HepG2 (cell line): ENCODE measurements around the gene OBSL1. TPM values are rescaled to one million over a fixed set of nuclear protein-coding genes. Genes with fewer than 3 reads are reported as not detected.

Experiments used
- ATAC-seq: fragments of 200-7000 bp; cut with Tn5 transposase; 3 replicates; pipeline ENCODE4 v1.9.1; 2020; ENCODE audit warnings: mild to moderate bottlenecking, moderate library complexity
- BruUV-seq: library from RNA; stranded (reverse); fragments of 400-500 nt; replicated peaks from 2 replicates; lab custom pipeline; 2021; lab: Mats Ljungman, UMichigan
- CTCF ChIA-PET: fragments of 300-600 bp; formaldehyde crosslinking; extraction: SDS; loops from one replicate; lab custom pipeline; 2021; ENCODE audit warnings: low total read pairs, inconsistent platforms, low intra/inter-chr PET ratio; lab: Yijun Ruan, JAX
- POLR2A ChIA-PET: fragments of 350-600 bp; sonication (Branson Sonifier 250); formaldehyde crosslinking; loops from one replicate; lab custom pipeline; 2020; ENCODE audit warnings: antibody characterized with exemption, inconsistent platforms; lab: Yijun Ruan, JAX
- DNase-seq: peaks from one replicate; pipeline ENCODE4 v3.0.0-alpha.2; 2015; ENCODE audit warnings: low spot score
- FAIRE-seq: peaks from 3 replicates; lab custom pipeline; 2011; peaks lifted over from hg19 to GRCh38; lab: Jason Lieb, UNC
- H2AFZ ChIP-seq: one replicate; pipeline ENCODE4 v1.6.1; 2011; ENCODE audit warnings: low read length, inconsistent platforms
- H3K27ac ChIP-seq: fragments of 300-600 bp; 3 replicates; pipeline ENCODE4 v1.8.0; 2011; ENCODE audit warnings: mixed run types, mild to moderate bottlenecking, mixed read lengths, low read length, inconsistent platforms; ENCODE audit not compliant: insufficient read depth; ENCODE audit errors: extremely low read length
- H3K27me3 ChIP-seq, 2 experiments: fragments of 200-600 bp in 1 of 2; 2 replicates in 1 of 2; 3 replicates in 1 of 2; pipeline versions ENCODE4 v1.6.0 to v1.8.0; 2011; ENCODE audit warnings: low read length in 2 of 2, mild to moderate bottlenecking in 2 of 2, moderate library complexity in 2 of 2, inconsistent platforms in 1 of 2; ENCODE audit not compliant: insufficient read depth in 2 of 2, control insufficient read depth in 1 of 2
- H3K36me3 ChIP-seq, 2 experiments: fragments of 200-600 bp in 1 of 2; replicated peaks in 1 of 2; 2 replicates in 1 of 2; 3 replicates in 1 of 2; pipeline versions ENCODE4 v1.5.1 to v1.8.0; 2011; ENCODE audit warnings: low read length in 2 of 2, inconsistent platforms in 1 of 2; ENCODE audit not compliant: insufficient read depth in 2 of 2, control insufficient read depth in 1 of 2
- H3K4me1 ChIP-seq: 2 replicates; pipeline ENCODE4 v1.5.1; 2012; ENCODE audit warnings: low read length, inconsistent platforms; ENCODE audit not compliant: insufficient read depth
- H3K4me2 ChIP-seq: 2 replicates; pipeline ENCODE4 v1.6.0; 2011; ENCODE audit warnings: low read depth, low read length, inconsistent platforms
- H3K4me3 ChIP-seq, 3 experiments: fragments of 200-600 bp in 1 of 3; sonication (generic), shearing (Covaris generic) in 1 of 3; replicated peaks in 1 of 3; 2 replicates each; pipeline ENCODE4 v1.5.1; 2011 to 2016; ENCODE audit warnings: low read length in 3 of 3, inconsistent platforms in 2 of 3, low read depth in 2 of 3, mild to moderate bottlenecking in 2 of 3, control low read depth in 1 of 3, mixed read lengths in 1 of 3; ENCODE audit not compliant: insufficient read depth in 1 of 3
- H3K79me2 ChIP-seq: one replicate; pipeline ENCODE4 v1.6.1; 2011; ENCODE audit warnings: low read length, inconsistent platforms; ENCODE audit not compliant: insufficient read depth
- H3K9ac ChIP-seq: 2 replicates; pipeline ENCODE4 v1.6.0; 2011; ENCODE audit warnings: mild to moderate bottlenecking, low read depth, low read length, inconsistent platforms; ENCODE audit not compliant: insufficient read depth
- H3K9me3 ChIP-seq: 2 replicates; pipeline ENCODE4 v1.5.1; 2012; ENCODE audit warnings: mild to moderate bottlenecking, low read length
- H4K20me1 ChIP-seq: 2 replicates; pipeline ENCODE4 v1.6.0; 2011; ENCODE audit warnings: inconsistent platforms, mild to moderate bottlenecking, low read length, moderate library complexity; ENCODE audit not compliant: insufficient read depth
- CTCF ChIP-seq: sonication (generic); formaldehyde crosslinking; IDR thresholded peaks from 2 replicates; pipeline ENCODE4 v1.5.0; 2020; ENCODE audit warnings: mild to moderate bottlenecking, missing genetic modification reagents, moderate library complexity
- GFI1 ChIP-seq: sonication (generic); formaldehyde crosslinking; IDR thresholded peaks from 2 replicates; pipeline ENCODE4 v1.5.0; 2020; ENCODE audit warnings: missing genetic modification reagents, mild to moderate bottlenecking, borderline replicate concordance
- HNF4G ChIP-seq, 2 experiments: sonication (generic) in 1 of 2; formaldehyde crosslinking in 1 of 2; IDR thresholded peaks; 2 replicates each; pipeline versions ENCODE4 v1.4.0 to v1.6.1; 2011 to 2020; ENCODE audit warnings: borderline replicate concordance in 2 of 2, low read depth in 2 of 2, mild to moderate bottlenecking in 2 of 2, low read length in 1 of 2, missing genetic modification reagents in 1 of 2, moderate library complexity in 1 of 2
- HOMEZ ChIP-seq: IDR thresholded peaks from 2 replicates; pipeline ENCODE4 v1.6.1; 2016; ENCODE audit warnings: low read depth
- LCORL ChIP-seq, 2 experiments: fragments of 450-650 bp in 1 of 2; sonication (generic) in 1 of 2; formaldehyde crosslinking in 1 of 2; IDR thresholded peaks; 2 replicates each; pipeline versions ENCODE4 v1.5.0 to v1.6.1; 2017 to 2020; ENCODE audit warnings: antibody characterized with exemption in 1 of 2, missing genetic modification reagents in 1 of 2
- NFATC3 ChIP-seq: sonication (generic); formaldehyde crosslinking; IDR thresholded peaks from 2 replicates; pipeline ENCODE4 v1.5.1; 2020; ENCODE audit warnings: mild to moderate bottlenecking, missing genetic modification reagents
- NR2F2 ChIP-seq: IDR thresholded peaks from 2 replicates; pipeline ENCODE4 v1.6.1; 2012; ENCODE audit warnings: low read depth, inconsistent platforms, borderline replicate concordance
- SMAD3 ChIP-seq: sonication (generic); formaldehyde crosslinking; IDR thresholded peaks from 2 replicates; pipeline ENCODE4 v1.4.0; 2020; ENCODE audit warnings: missing genetic modification reagents
- WGBS: methylation state at CpG from one replicate; pipeline ENCODE4 v1.1.6; 2017; ENCODE audit warnings: low lambda C conversion rate; 5-methylcytosine and 5-hydroxymethylcytosine counted together
- in situ Hi-C: cut with HindIII; loops from 2 replicates; pipeline ENCODE4 v1.10.0; 2017; ENCODE audit warnings: low pct_unique_long_range_greater_than_20kb; ENCODE audit not compliant: extremely low pct_ligation_motif_present
- intact Hi-C: fragments of 100-400 bp; cut with micrococcal nuclease; formaldehyde crosslinking; loops from one replicate; pipeline ENCODE4 v1.10.0; 2022; ENCODE audit not compliant: unreplicated experiment
- polyA plus RNA-seq, 8 experiments: library from polyadenylated mRNA; depleted of rRNA in 3 of 8; stranded (reverse) in 7 of 8; unstranded in 1 of 8; fragments of >200 nt; fragmentation: Illumina TruSeq in 4 of 8; extraction: Trizol in 4 of 8; gene quantifications; 2 replicates each; pipeline versions ENCODE4 v1.2.1 to v1.2.3, GENCODE V29; 2011 to 2016; ENCODE audit warnings: low read depth in 4 of 8, missing spikeins in 1 of 8, mixed read lengths in 1 of 8; ENCODE audit not compliant: insufficient read depth in 1 of 8
- total RNA-seq, 5 experiments: library from RNA; depleted of rRNA; stranded (reverse); fragments of >200 nt; fragmentation: Illumina TruSeq; extraction: Trizol; gene quantifications; 2 replicates each; pipeline ENCODE4 v1.2.3, GENCODE V29; 2016; ENCODE audit warnings: low read depth in 1 of 5
- TF ChIP-seq, protein P1 (sequence below): sonication (generic); formaldehyde crosslinking; IDR thresholded peaks from 2 replicates; pipeline ENCODE4 v1.5.0; 2020; ENCODE audit warnings: mild to moderate bottlenecking, missing genetic modification reagents, borderline replicate concordance

Gene OBSL1
- total and polyA plus RNA-seq, 2 of the 13 experiments (the other 11 are each of a cell fraction or from before 2014, with no cell fraction given) = 86.7 to 218 TPM

- TF ChIP-seq HOMEZ (CRISPR knock-in tag) = no peak
- no peak for TF ChIP-seq HNF4G (IDR thresholded peaks at IDR 0.05; ENCODE audit: borderline replicate concordance, low read depth, low read length)
- TF ChIP-seq HNF4G (CRISPR knock-in tag; IDR thresholded peaks at IDR 0.05; ENCODE audit: borderline replicate concordance, low read depth) = no peak
- TF ChIP-seq NFATC3 = no peak
- TF ChIP-seq GFI1 = no peak
- TF ChIP-seq NR2F2 = 0 out of 2 replicates have a peak, but pooled peaks have one; percentile 17
- no peak for TF ChIP-seq LCORL (IDR thresholded peaks at IDR 0.05)
- 0 out of 2 replicates have a peak, but pooled peaks have one; percentile 8 for TF ChIP-seq LCORL (CRISPR knock-in tag; IDR thresholded peaks at IDR 0.05)
- no peak for TF ChIP-seq SMAD3
- TF ChIP-seq, all 625 proteins: peak for 14
Measured at GRCh38 chr2:219510512-219511135, 60.7 kb downstream of the OBSL1 start (continued).

GRCh38 chr2:219509780-219510511, 61.4 kb downstream of the OBSL1 start:
- POLR2A ChIA-PET = interaction anchor here (0.6 to 7.7 kb wide), 9 partner anchors 9 to 122 kb away, joined by 3 to 94 read pairs (median 6); partner anchors contain the start of genes DNPEP, GMPPA and OBSL1
- Histone ChIP-seq H4K20me1 (peaks cover 11% of the 10 kb centered on the region; the same call in 1 of the 2 replicates), H3K9me3 (no peaks in the 10 kb centered on the region), H3K4me3 (peak overlapping the region; percentile 52 to 70 (median 53)), H3K4me2 (peak overlapping the region; percentile 96), H3K27ac (no peak overlapping the region), H2AFZ (no peak overlapping the region), H3K79me2 (no peaks in the 10 kb centered on the region), H3K4me1 (peaks cover 34% of the 10 kb centered on the region), H3K9ac (no peak overlapping the region), H3K27me3 (peaks cover 14 to 41% of the 10 kb centered on the region in 2 experiments), H3K36me3 (peaks cover 7 to 11% of the 10 kb centered on the region in 2 experiments; a peak in 3 of 5 replicates)
- DNase-seq (peak; percentile 60), FAIRE-seq (peak; percentile 90), ATAC-seq (peak; percentile 89)
- WGBS = 2% methylated on average over 26 of the region's 26 CpGs
- intact Hi-C loops = loop anchor here (1.0 kb wide), 1 partner anchor 15 kb away; no protein-coding TSS in a partner anchor
- BruUV-seq = no TSS peak
- in situ Hi-C loops = no loop called here
- CTCF ChIA-PET = interaction anchor here (1.0 to 1.9 kb wide), 7 partner anchors 11 to 133 kb away, joined by 3 to 26 read pairs (median 7); a partner anchor contains a TSS
- TF ChIP-seq, protein P1, sequence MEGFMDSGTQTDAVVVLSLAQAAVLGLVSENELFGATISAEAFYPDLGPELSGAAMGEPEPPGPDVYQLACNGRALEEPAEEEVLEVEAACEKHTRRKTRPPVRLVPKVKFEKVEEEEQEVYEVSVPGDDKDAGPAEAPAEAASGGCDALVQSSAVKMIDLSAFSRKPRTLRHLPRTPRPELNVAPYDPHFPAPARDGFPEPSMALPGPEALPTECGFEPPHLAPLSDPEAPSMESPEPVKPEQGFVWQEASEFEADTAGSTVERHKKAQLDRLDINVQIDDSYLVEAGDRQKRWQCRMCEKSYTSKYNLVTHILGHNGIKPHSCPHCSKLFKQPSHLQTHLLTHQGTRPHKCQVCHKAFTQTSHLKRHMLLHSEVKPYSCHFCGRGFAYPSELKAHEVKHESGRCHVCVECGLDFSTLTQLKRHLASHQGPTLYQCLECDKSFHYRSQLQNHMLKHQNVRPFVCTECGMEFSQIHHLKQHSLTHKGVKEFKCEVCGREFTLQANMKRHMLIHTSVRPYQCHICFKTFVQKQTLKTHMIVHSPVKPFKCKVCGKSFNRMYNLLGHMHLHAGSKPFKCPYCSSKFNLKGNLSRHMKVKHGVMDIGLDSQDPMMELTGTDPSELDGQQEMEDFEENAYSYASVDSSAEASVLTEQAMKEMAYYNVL (CRISPR knock-in tag) = 0 out of 2 replicates have a peak, but pooled peaks have one; percentile 45
- TF ChIP-seq CTCF (CRISPR knock-in tag) = peak; percentile 92
